Coronary artery (tissue), 2 donors: ENCODE measurements around the gene F13B.

Experiments
- DNase-seq: peaks from one replicate; pipeline ENCODE4 v3.0.0-alpha.2; 2017; ENCODE audit warnings: low spot score
- H3K27ac ChIP-seq, 2 donors: fragments of 200-600 bp; sonication (generic); one replicate each; pipeline ENCODE4 v1.5.1; 2016 to 2019
- H3K4me3 ChIP-seq: fragments of 200-600 bp; sonication (generic); 2 replicates; pipeline ENCODE4 v1.5.1; 2016; ENCODE audit warnings: mild to moderate bottlenecking, moderate library complexity
- CTCF ChIP-seq: fragments of 200-600 bp; sonication (generic); IDR thresholded peaks from one replicate; pipeline ENCODE4 v1.5.1; 2019; ENCODE audit warnings: antibody characterized with exemption

F13B gene

GRCh38 chr1:197021716-197022115 lies 45.3 kb downstream of the F13B start:
- DNase-seq: no peak
- H3K27ac ChIP-seq: no peak overlapping the region
- no peak overlapping the region for H3K4me3 ChIP-seq
- no peak for TF ChIP-seq CTCF

- TF ChIP-seq CTCF: no peak
- Histone ChIP-seq H3K4me3 (no peak overlapping the region), H3K27ac (no peak overlapping the region)
- DNase-seq: no peak
Measured at GRCh38 chr1:197017558-197018146, 49.4 kb downstream of the F13B start.

- DNase-seq: no peak
- no peak for TF ChIP-seq CTCF
- no peak overlapping the region for H3K27ac ChIP-seq
- H3K4me3 ChIP-seq: no peak overlapping the region
Measured at GRCh38 chr1:197016751-197017150, 50.3 kb downstream of the F13B start.

- Histone ChIP-seq H3K27ac (no peak overlapping the region), H3K4me3 (no peak overlapping the region)
- TF ChIP-seq CTCF: no peak
- no peak for DNase-seq
Measured at GRCh38 chr1:197013234-197013633, 53.8 kb downstream of the F13B start.

DNA sequence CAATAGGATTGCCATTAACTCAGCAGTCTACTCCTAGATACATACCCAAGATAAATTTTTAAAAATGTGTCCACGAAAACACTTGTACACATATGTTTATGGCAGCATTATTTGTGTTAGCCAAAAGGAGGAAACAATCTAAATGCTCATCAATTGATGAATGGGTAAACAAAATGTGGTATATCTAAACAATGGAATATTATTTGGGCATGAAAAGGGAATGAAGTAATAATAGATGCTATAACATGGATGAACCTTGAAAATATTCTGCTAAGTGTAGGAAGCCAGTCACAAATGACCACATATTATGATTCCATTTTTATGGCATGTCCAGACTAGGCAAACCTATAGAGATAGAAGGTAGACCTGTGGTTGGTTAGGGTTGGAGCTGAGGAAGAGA lies 55.4 kb downstream of the F13B start:
- Histone ChIP-seq H3K4me3 (no peak overlapping the region), H3K27ac (no peak overlapping the region)
- no peak for DNase-seq
- no peak for TF ChIP-seq CTCF

DNA sequence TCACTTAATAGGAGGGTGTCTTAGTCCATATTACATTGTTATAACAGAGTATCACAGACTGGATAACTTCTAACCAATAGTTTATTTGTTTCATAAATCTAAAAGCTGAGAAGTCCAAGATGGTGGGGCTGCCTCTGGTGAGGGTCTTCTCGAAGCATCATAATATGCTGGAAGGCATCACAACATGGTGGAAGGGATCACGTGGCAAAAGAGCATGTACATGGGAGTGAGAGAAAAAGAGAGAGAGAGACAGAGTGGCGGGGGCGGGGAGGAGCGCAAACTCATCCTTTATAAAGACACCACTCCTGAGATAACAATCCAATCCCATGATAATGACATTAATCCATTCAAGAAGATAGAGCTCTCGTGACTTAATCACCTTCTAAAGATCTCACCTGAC lies 58.2 kb downstream of the F13B start:
- no peak overlapping the region for H3K27ac ChIP-seq
- no peak overlapping the region for H3K4me3 ChIP-seq
- no peak for DNase-seq
- no peak for TF ChIP-seq CTCF

DNA sequence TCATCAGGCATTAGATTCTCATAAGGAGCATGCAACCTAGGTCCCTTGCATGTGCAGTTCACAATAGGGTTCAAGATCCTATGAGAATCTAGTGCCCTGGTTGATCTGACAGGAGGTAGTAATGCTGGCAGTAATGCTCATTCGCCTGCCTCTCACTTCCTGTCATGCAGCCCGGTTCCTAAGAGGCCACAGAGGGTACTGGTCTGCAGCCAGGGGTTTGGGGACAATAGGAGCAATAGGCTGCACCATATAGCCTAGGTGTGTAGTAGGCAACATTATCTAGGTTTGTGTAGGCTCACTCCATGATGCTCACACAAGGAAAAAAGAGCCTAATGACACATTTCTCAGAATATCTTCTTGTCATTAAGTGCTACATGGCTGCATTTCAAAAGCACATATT lies 63.9 kb downstream of the F13B start:
- no peak overlapping the region for H3K27ac ChIP-seq
- TF ChIP-seq CTCF: no peak
- H3K4me3 ChIP-seq: no peak overlapping the region
- DNase-seq: no peak
